ENCODE data around the gene LZTR1. TPM values are rescaled to one million over a fixed set of nuclear protein-coding genes. Genes with fewer than 3 reads are reported as not detected.
"Not testable (repeated sequence)": the region's sequence is repeated elsewhere in the genome, so short reads cannot be mapped to it uniquely, and the experiment has no call there.

LZTR1 gene
- total and polyA plus RNA-seq, 7 donors = 17.1 to 37.1 (median 27.2) TPM

- Histone ChIP-seq H3K4me3 (peak overlapping the region; percentile 54), H3K27me3 (ENCODE audit: insufficient read depth in 3 of 3, low read length in 2 of 3) (peaks cover 0 to 25% (median 6%) of the 10 kb centered on the region in 3 donors), H3K9me3 (no peaks in the 10 kb centered on the region), H3K36me3 (ENCODE audit: insufficient read depth in 1 of 2, low read depth in 1 of 2) (peaks cover 0 to 18% of the 10 kb centered on the region in 2 donors), H3K4me1 (peaks cover 23% of the 10 kb centered on the region), H3K27ac (no peak overlapping the region)
- peak in 1 of 4 donors; percentile 4 for ATAC-seq
- TF ChIP-seq CTCF (IDR thresholded peaks at IDR 0.05) = no peak
- intact Hi-C loops (cut with DNase I) = no loop called here
- 66 to 71% (median 69%) methylated on average over 12 of the region's 12 CpGs for WGBS, 3 donors
- DNase-seq = no peak
Observed at GRCh38 chr22:21032868-21033688, 51.0 kb downstream of the LZTR1 start.

GRCh38 chr22:21033895-21034294, 51.8 kb downstream of the LZTR1 start:
- no peak overlapping the region for H3K27ac ChIP-seq

GRCh38 chr22:21034989-21035388, 52.9 kb downstream of the LZTR1 start:
- H3K4me1 ChIP-seq = peaks cover 34% of the 10 kb centered on the region
- H3K4me3 ChIP-seq = no peak overlapping the region
- H3K36me3 ChIP-seq (ENCODE audit: insufficient read depth in 1 of 2, low read depth in 1 of 2) = peaks cover 0 to 12% of the 10 kb centered on the region in 2 donors
- intact Hi-C loops (cut with DNase I) = no loop called here
- ATAC-seq = no peak
- WGBS, 3 donors = 83 to 95% (median 91%) methylated on average over 3 of the region's 3 CpGs
- no peak overlapping the region for H3K27ac ChIP-seq
- TF ChIP-seq CTCF (IDR thresholded peaks at IDR 0.05) = no peak
- no peak for DNase-seq
- peaks cover 0 to 25% (median 6%) of the 10 kb centered on the region in 3 donors for H3K27me3 ChIP-seq (ENCODE audit: insufficient read depth in 3 of 3, low read length in 2 of 3)
- no peaks in the 10 kb centered on the region for H3K9me3 ChIP-seq

More at GRCh38 chr22:21033895-21034294, 51.8 kb downstream of the LZTR1 start:
- peaks cover 0 to 12% of the 10 kb centered on the region in 2 donors for H3K36me3 ChIP-seq (ENCODE audit: insufficient read depth in 1 of 2, low read depth in 1 of 2)
- TF ChIP-seq CTCF (IDR thresholded peaks at IDR 0.05) = no peak
- H3K27me3 ChIP-seq (ENCODE audit: insufficient read depth in 3 of 3, low read length in 2 of 3) = peaks cover 0 to 25% (median 6%) of the 10 kb centered on the region in 3 donors
- H3K4me3 ChIP-seq = no peak overlapping the region
- no peak for ATAC-seq
- H3K4me1 ChIP-seq = peaks cover 31% of the 10 kb centered on the region
- 85 to 90% (median 85%) methylated on average over 3 of the region's 3 CpGs for WGBS, 3 donors
- intact Hi-C loops (cut with DNase I) = no loop called here
- H3K9me3 ChIP-seq = no peaks in the 10 kb centered on the region
- DNase-seq = no peak

- Histone ChIP-seq H3K27me3 (ENCODE audit: insufficient read depth in 3 of 3, low read length in 2 of 3) (no peaks in the 10 kb centered on the region), H3K36me3 (ENCODE audit: insufficient read depth in 1 of 2, low read depth in 1 of 2) (peaks cover 0 to 18% of the 10 kb centered on the region in 2 donors), H3K4me1 (peaks cover 18% of the 10 kb centered on the region), H3K9me3 (no peaks in the 10 kb centered on the region), H3K4me3 (no peak overlapping the region), H3K27ac (peak overlapping the region; percentile 42)
- DNase-seq = peak in 1 of 2 donors; percentile 62
- 20 to 25% (median 22%) methylated on average over 2 of the region's 2 CpGs for WGBS, 3 donors
- TF ChIP-seq CTCF (IDR thresholded peaks at IDR 0.05) = no peak
- intact Hi-C loops (cut with DNase I) = no loop called here
- peak; percentile 43 to 78 (median 60) for ATAC-seq
Observed at GRCh38 chr22:21038405-21038804, 56.3 kb downstream of the LZTR1 start.

- peaks cover 18% of the 10 kb centered on the region for H3K4me1 ChIP-seq
- peaks cover 0 to 18% of the 10 kb centered on the region in 2 donors for H3K36me3 ChIP-seq (ENCODE audit: insufficient read depth in 1 of 2, low read depth in 1 of 2)
- H3K4me3 ChIP-seq; intact Hi-C loops (cut with DNase I); H3K9me3 ChIP-seq; H3K27me3 ChIP-seq (ENCODE audit: insufficient read depth in 3 of 3, low read length in 2 of 3); ATAC-seq; H3K27ac ChIP-seq: not testable (repeated sequence)
- WGBS, 3 donors = 87 to 92% (median 91%) methylated on average over 5 of the region's 5 CpGs
- DNase-seq = peak in 1 of 2 donors; percentile 15
Observed at GRCh38 chr22:21039158-21039557, 57.1 kb downstream of the LZTR1 start.
